ENCODE results near the gene RSPO4.

Gene RSPO4

GRCh38 chr20:967796-968742 is 34.0 kb downstream of the RSPO4 start:
- TF ChIP-seq CTCF (IDR thresholded peaks at IDR 0.05; ENCODE audit: extremely low read depth, missing control alignments): no peak
- DNase-seq (ENCODE audit: low spot score): no peak

- TF ChIP-seq CTCF (IDR thresholded peaks at IDR 0.05; ENCODE audit: extremely low read depth, missing control alignments): no peak
- no peak for DNase-seq (ENCODE audit: low spot score)
Observed at GRCh38 chr20:965956-966355, 36.2 kb downstream of the RSPO4 start.

DNA sequence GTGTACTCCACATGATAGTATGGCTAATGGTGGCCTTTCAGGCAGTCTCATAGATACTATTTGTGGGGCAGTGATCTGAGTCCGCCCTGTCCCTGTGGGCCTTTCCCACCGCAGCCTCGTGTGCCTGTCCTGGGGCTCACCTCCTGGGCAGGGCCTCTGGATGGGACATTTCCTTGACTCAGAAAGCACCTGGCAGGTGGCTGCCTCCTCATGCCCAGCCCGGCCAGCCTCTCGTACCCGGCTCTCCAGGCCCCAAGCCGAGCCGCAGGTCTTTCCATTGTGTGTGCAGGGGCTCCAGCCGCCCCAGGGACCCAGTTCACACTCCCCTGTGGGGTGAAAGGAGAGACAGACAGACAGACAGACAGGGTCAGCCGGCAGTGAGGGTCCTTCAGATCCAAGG is 38.3 kb downstream of the RSPO4 start:
- DNase-seq (ENCODE audit: low spot score): no peak

GRCh38 chr20:962683-963082 is 39.4 kb downstream of the RSPO4 start:
- DNase-seq (ENCODE audit: low spot score): no peak
- TF ChIP-seq CTCF (IDR thresholded peaks at IDR 0.05; ENCODE audit: extremely low read depth, missing control alignments): no peak

More for the DNA sequence above, 38.3 kb downstream of the RSPO4 start:
- TF ChIP-seq CTCF (IDR thresholded peaks at IDR 0.05; ENCODE audit: extremely low read depth, missing control alignments): no peak

DNA sequence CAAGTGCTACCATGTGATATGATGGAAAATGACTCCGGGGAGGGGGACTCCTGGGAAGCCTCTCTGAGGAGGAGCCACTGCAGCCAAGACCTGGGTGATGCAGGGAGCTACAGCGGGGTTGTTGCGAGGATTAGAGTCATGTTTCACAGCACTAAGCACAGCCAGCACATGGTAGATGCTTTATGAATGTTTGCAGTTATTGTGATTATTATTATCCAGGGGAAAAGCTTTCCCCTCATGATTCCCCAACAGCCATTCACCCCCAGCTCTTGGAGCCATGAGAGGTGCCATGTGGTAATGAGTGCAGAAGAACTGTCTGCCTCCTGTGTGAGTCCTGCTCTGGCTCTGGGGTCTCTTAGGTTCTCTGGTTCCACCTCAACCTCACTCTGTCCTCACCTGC is 39.9 kb downstream of the RSPO4 start:
- no peak for TF ChIP-seq CTCF (IDR thresholded peaks at IDR 0.05; ENCODE audit: extremely low read depth, missing control alignments)
- no peak for DNase-seq (ENCODE audit: low spot score)

GRCh38 chr20:961768-962167 is 40.3 kb downstream of the RSPO4 start:
- TF ChIP-seq CTCF (IDR thresholded peaks at IDR 0.05; ENCODE audit: extremely low read depth, missing control alignments): no peak

DNA sequence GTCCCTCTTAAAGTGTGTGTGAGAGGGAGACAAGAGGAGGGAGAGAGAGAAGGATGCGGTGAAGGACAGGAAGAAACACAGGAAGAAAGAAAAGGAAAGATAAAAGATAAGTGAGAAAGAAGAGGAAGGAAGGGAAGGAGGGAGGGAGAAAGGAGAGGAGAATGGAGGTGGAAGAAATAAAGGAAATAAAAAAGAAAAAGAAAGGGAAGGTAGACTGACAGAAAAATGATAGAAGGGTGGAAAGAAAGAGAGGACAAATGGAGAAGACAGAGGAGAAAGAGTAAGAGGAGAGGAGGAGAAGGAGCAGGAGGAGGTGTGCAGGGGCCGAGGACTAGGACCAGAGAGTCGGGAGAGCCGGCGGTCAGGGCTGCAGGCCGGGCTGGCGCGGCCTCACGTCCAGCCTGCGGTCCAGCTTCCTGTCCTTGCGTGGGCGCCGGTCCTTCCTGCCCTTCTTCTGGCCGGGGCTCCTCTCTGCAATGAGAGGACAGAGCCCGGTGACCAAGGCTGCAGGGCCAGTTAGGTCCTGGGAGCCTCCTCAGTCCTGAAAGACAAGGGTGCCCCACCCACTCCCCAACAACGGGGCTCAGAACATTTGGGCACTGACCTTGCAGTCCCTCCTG is 42.0 kb downstream of the RSPO4 start:
- no peak for DNase-seq (ENCODE audit: low spot score)
- TF ChIP-seq CTCF (IDR thresholded peaks at IDR 0.05; ENCODE audit: extremely low read depth, missing control alignments): no peak

More at GRCh38 chr20:961768-962167, 40.3 kb downstream of the RSPO4 start:
- DNase-seq (ENCODE audit: low spot score): no peak
